Activated B cell treated with CpG ODN at 0.5 μM for 24 hours (primary cell): ENCODE data around the gene GOLGA3. TPM values are rescaled to one million over a fixed set of nuclear protein-coding genes. Genes with fewer than 3 reads are reported as not detected.
"Not testable (repeated sequence)": the region's sequence is repeated elsewhere in the genome, so short reads cannot be mapped to it uniquely, and the experiment has no call there.

Experiments used
- ATAC-seq: fragments of 200-7000 bp; cut with Tn5 transposase; one replicate; pipeline ENCODE4 v1.10.0; 2021; ENCODE audit warnings: low read depth, mild to moderate bottlenecking, moderate library complexity
- CTCF ChIA-PET: fragments of 350-600 bp; sonication (Branson Sonifier 250); formaldehyde crosslinking; loops from one replicate; lab custom pipeline; 2021; ENCODE audit warnings: antibody characterized with exemption; lab: Charles Lee
- POLR2A ChIA-PET: fragments of 350-600 bp; sonication (Branson Sonifier 250); formaldehyde crosslinking; loops from one replicate; lab custom pipeline; 2021; ENCODE audit warnings: antibody characterized with exemption; lab: Charles Lee
- DNase-seq: peaks from one replicate; pipeline ENCODE4 v3.0.0; 2022
- H3K27ac Mint-ChIP-seq: one replicate; pipeline ENCODE4 v1.8.0; 2020; ENCODE audit warnings: mixed read lengths
- H3K27me3 Mint-ChIP-seq: one replicate; pipeline ENCODE4 v1.8.0; 2021; ENCODE audit warnings: mixed read lengths
- H3K36me3 Mint-ChIP-seq: one replicate; pipeline ENCODE4 v1.8.0; 2021; ENCODE audit warnings: low read depth, mixed read lengths
- H3K4me1 Mint-ChIP-seq: one replicate; pipeline ENCODE4 v1.8.0; 2021; ENCODE audit warnings: mixed read lengths
- H3K4me3 Mint-ChIP-seq: one replicate; pipeline ENCODE4 v1.8.0; 2020; ENCODE audit warnings: mild to moderate bottlenecking, mixed read lengths
- H3K9me3 Mint-ChIP-seq: one replicate; pipeline ENCODE4 v1.8.0; 2020; ENCODE audit warnings: mixed read lengths
- CTCF ChIP-seq: fragments of 200-600 bp; IDR thresholded peaks from one replicate; pipeline ENCODE4 v1.8.0; 2022; ENCODE audit warnings: antibody characterized with exemption, mild to moderate bottlenecking
- intact Hi-C: fragments of 100-400 bp; cut with micrococcal nuclease; formaldehyde crosslinking; loops from one replicate; pipeline ENCODE4 v1.15.1; 2024
- total RNA-seq: library from RNA; stranded (reverse); gene quantifications from 2 replicates; pipeline ENCODE4 v1.2.3, GENCODE V29; 2022

GOLGA3 gene
- total RNA-seq, 1 donor from 2014 or later, result 52.4 TPM

- CTCF ChIA-PET, result no interaction called here
- H3K36me3 Mint-ChIP-seq, result peaks cover 16% of the 10 kb centered on the region
- H3K4me1 Mint-ChIP-seq, result peaks cover 75% of the 10 kb centered on the region
- DNase-seq (no peak), ATAC-seq (no peak)
- no peaks in the 10 kb centered on the region for H3K27me3 Mint-ChIP-seq
- no peak overlapping the region for H3K4me3 Mint-ChIP-seq
- no peaks in the 10 kb centered on the region for H3K9me3 Mint-ChIP-seq
- intact Hi-C loops, result loop anchor here (5.0 kb wide), 2 partner anchors 63 to 368 kb away; partner anchors contain the start of genes GOLGA3, ZNF10 and ZNF891
- POLR2A ChIA-PET, result interaction anchor here (1.6 to 2.5 kb wide), 2 partner anchors 8 to 123 kb away, joined by 6 to 10 read pairs; partner anchors contain the start of gene CHFR
- TF ChIP-seq CTCF, result no peak
- H3K27ac Mint-ChIP-seq, result no peak overlapping the region
These were observed 64.4 kb downstream of the GOLGA3 start for GRCh38 chr12:132764231-132764630.

GRCh38 chr12:132761921-132762583, 66.6 kb downstream of the GOLGA3 start:
- Mint-ChIP-seq H3K27ac (peak overlapping the region; percentile 90), H3K4me1 (peaks cover 65% of the 10 kb centered on the region), H3K9me3 (no peaks in the 10 kb centered on the region), H3K36me3 (peaks cover 23% of the 10 kb centered on the region), H3K27me3 (no peaks in the 10 kb centered on the region), H3K4me3 (peak overlapping the region; percentile 82)
- TF ChIP-seq CTCF, result no peak
- intact Hi-C loops, result loop anchor here (1.0 to 5.0 kb wide), 9 partner anchors 8 to 370 kb away; partner anchors contain the start of genes GOLGA3, PGAM5, POLE and PXMP2
- peak; percentile 91 for ATAC-seq
- ChIA-PET CTCF (interaction anchor here (1.9 kb wide), 1 partner anchor 11 kb away, joined by 6 read pairs; no protein-coding TSS in a partner anchor), POLR2A (interaction anchor here (0.5 to 4.1 kb wide), 9 partner anchors 8 to 147 kb away, joined by 3 to 43 read pairs (median 5); partner anchors contain the start of genes CHFR and GOLGA3)
- peak; percentile 87 for DNase-seq

- H3K27ac Mint-ChIP-seq, result peak within 1 kb of the TSS; percentile 96
- no peaks in the 10 kb centered on the region for H3K27me3 Mint-ChIP-seq
- peak within 1 kb of the TSS; percentile 98 for H3K4me3 Mint-ChIP-seq
- peaks cover 60% of the 10 kb centered on the region for H3K4me1 Mint-ChIP-seq
- ATAC-seq (peak; percentile 56), DNase-seq (peak; percentile 53)
- peaks cover 28% of the 10 kb centered on the region for H3K36me3 Mint-ChIP-seq
- ChIA-PET POLR2A (interaction anchor here (0.7 to 4.1 kb wide), 12 partner anchors 9 to 369 kb away, joined by 3 to 43 read pairs (median 4); partner anchors contain the start of genes GOLGA3, PGAM5, ZNF10 and ZNF891), CTCF (interaction anchor here (1.9 kb wide), 1 partner anchor 11 kb away, joined by 6 read pairs; no protein-coding TSS in a partner anchor)
- intact Hi-C loops, result loop anchor here (2.0 to 5.0 kb wide), 5 partner anchors 66 to 371 kb away; partner anchors contain the start of genes GOLGA3, POLE, PXMP2 and ZNF10
- no peaks in the 10 kb centered on the region for H3K9me3 Mint-ChIP-seq
- no peak for TF ChIP-seq CTCF
These were observed 67.4 kb downstream of the GOLGA3 start, which contains the start of gene ANKLE2 for GRCh38 chr12:132761032-132761920. TSS of gene ANKLE2 (minus strand) at chr12:132761832. CDS start at chr12:132761798, 34 bp downstream.

- intact Hi-C loops, result no loop called here
- Mint-ChIP-seq H3K4me1 (peaks cover 42% of the 10 kb centered on the region), H3K36me3 (peaks cover 38% of the 10 kb centered on the region), H3K27me3 (no peaks in the 10 kb centered on the region), H3K9me3 (no peaks in the 10 kb centered on the region), H3K27ac (no peak overlapping the region), H3K4me3 (peak overlapping the region; percentile 98)
- no peak for DNase-seq
- TF ChIP-seq CTCF, result no peak
- CTCF ChIA-PET, result no interaction called here
- POLR2A ChIA-PET, result interaction anchor here (0.6 to 4.1 kb wide), 2 partner anchors 13 to 61 kb away, joined by 9 to 43 read pairs; no protein-coding TSS in a partner anchor
- no peak for ATAC-seq
These were observed 69.3 kb downstream of the GOLGA3 start for GRCh38 chr12:132759359-132759758.

GRCh38 chr12:132758825-132759224, 69.8 kb downstream of the GOLGA3 start:
- H3K4me3 Mint-ChIP-seq, DNase-seq, H3K27ac Mint-ChIP-seq, H3K9me3 Mint-ChIP-seq, intact Hi-C loops, H3K27me3 Mint-ChIP-seq, ATAC-seq: not testable (repeated sequence)
- Mint-ChIP-seq H3K4me1 (peaks cover 39% of the 10 kb centered on the region), H3K36me3 (peaks cover 41% of the 10 kb centered on the region)
- ChIA-PET POLR2A (interaction anchor here (4.1 kb wide), 1 partner anchor 14 kb away, joined by 43 read pairs; no protein-coding TSS in a partner anchor), CTCF (interaction anchor here (0.8 kb wide), 1 partner anchor 14 kb away, joined by 3 read pairs; no protein-coding TSS in a partner anchor)
